IPS-18c (cell line): ENCODE measurements around the gene MAD1L1.

Experiments
- H3K4me3 ChIP-seq: 2 replicates; pipeline ENCODE4 v1.7.0; 2013; ENCODE audit warnings: low read depth, mild to moderate bottlenecking, low read length, moderate library complexity; ENCODE audit not compliant: insufficient read depth
- H3K9me3 ChIP-seq: one replicate; pipeline ENCODE4 v1.6.1; 2013; ENCODE audit warnings: mild to moderate bottlenecking, low read length, moderate library complexity; ENCODE audit not compliant: control insufficient read depth, insufficient read depth

The MAD1L1 gene

GRCh38 chr7:1966631-1967200 lies 266.0 kb downstream of the MAD1L1 start:
- no peak overlapping the region for H3K4me3 ChIP-seq
- H3K9me3 ChIP-seq = peaks cover under 1% of the 10 kb centered on the region

GRCh38 chr7:1965579-1966294 lies 267.0 kb downstream of the MAD1L1 start:
- Histone ChIP-seq H3K4me3 (no peak overlapping the region), H3K9me3 (peaks cover 2% of the 10 kb centered on the region)

- Histone ChIP-seq H3K4me3 (no peak overlapping the region), H3K9me3 (peaks cover 2% of the 10 kb centered on the region)
These were observed 267.7 kb downstream of the MAD1L1 start for GRCh38 chr7:1964913-1965578.

GRCh38 chr7:1964211-1964912 lies 268.4 kb downstream of the MAD1L1 start:
- Histone ChIP-seq H3K9me3 (peaks cover 2% of the 10 kb centered on the region), H3K4me3 (no peak overlapping the region)

- no peak overlapping the region for H3K4me3 ChIP-seq
- peaks cover 2% of the 10 kb centered on the region for H3K9me3 ChIP-seq
These were observed 269.2 kb downstream of the MAD1L1 start for GRCh38 chr7:1963575-1963974.

GRCh38 chr7:1961701-1962276 lies 271.0 kb downstream of the MAD1L1 start:
- Histone ChIP-seq H3K9me3 (peaks cover 2% of the 10 kb centered on the region), H3K4me3 (no peak overlapping the region)

GRCh38 chr7:1959305-1959704 lies 273.4 kb downstream of the MAD1L1 start:
- H3K4me3 ChIP-seq = no peak overlapping the region
- peaks cover 2% of the 10 kb centered on the region for H3K9me3 ChIP-seq

- Histone ChIP-seq H3K9me3 (peaks cover 2% of the 10 kb centered on the region), H3K4me3 (no peak overlapping the region)
These were observed 275.1 kb downstream of the MAD1L1 start for GRCh38 chr7:1957471-1958225.

- H3K9me3 ChIP-seq = peaks cover 2% of the 10 kb centered on the region
- H3K4me3 ChIP-seq = no peak overlapping the region
These were observed 275.9 kb downstream of the MAD1L1 start for GRCh38 chr7:1956611-1957470.

- H3K9me3 ChIP-seq = no peaks in the 10 kb centered on the region
- no peak overlapping the region for H3K4me3 ChIP-seq
These were observed 276.6 kb downstream of the MAD1L1 start for GRCh38 chr7:1956141-1956540.

GRCh38 chr7:1954366-1955004 lies 278.3 kb downstream of the MAD1L1 start:
- no peaks in the 10 kb centered on the region for H3K9me3 ChIP-seq
- no peak overlapping the region for H3K4me3 ChIP-seq

GRCh38 chr7:1953199-1954190 lies 279.2 kb downstream of the MAD1L1 start:
- Histone ChIP-seq H3K9me3 (no peaks in the 10 kb centered on the region), H3K4me3 (no peak overlapping the region)

- no peak overlapping the region for H3K4me3 ChIP-seq
- H3K9me3 ChIP-seq = no peaks in the 10 kb centered on the region
These were observed 280.0 kb downstream of the MAD1L1 start for GRCh38 chr7:1952781-1953180.

GRCh38 chr7:1952169-1952760 lies 280.5 kb downstream of the MAD1L1 start:
- H3K4me3 ChIP-seq = no peak overlapping the region

More at GRCh38 chr7:1952169-1952760, 280.5 kb downstream of the MAD1L1 start:
- H3K9me3 ChIP-seq = no peaks in the 10 kb centered on the region
